ENCODE data around the gene SMYD3.

- TF ChIP-seq, protein P1, sequence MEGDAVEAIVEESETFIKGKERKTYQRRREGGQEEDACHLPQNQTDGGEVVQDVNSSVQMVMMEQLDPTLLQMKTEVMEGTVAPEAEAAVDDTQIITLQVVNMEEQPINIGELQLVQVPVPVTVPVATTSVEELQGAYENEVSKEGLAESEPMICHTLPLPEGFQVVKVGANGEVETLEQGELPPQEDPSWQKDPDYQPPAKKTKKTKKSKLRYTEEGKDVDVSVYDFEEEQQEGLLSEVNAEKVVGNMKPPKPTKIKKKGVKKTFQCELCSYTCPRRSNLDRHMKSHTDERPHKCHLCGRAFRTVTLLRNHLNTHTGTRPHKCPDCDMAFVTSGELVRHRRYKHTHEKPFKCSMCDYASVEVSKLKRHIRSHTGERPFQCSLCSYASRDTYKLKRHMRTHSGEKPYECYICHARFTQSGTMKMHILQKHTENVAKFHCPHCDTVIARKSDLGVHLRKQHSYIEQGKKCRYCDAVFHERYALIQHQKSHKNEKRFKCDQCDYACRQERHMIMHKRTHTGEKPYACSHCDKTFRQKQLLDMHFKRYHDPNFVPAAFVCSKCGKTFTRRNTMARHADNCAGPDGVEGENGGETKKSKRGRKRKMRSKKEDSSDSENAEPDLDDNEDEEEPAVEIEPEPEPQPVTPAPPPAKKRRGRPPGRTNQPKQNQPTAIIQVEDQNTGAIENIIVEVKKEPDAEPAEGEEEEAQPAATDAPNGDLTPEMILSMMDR (IDR thresholded peaks at IDR 0.05; ENCODE audit: extremely low read depth in 1 of 2, insufficient read depth in 1 of 2, low read depth in 1 of 2, low read length in 2 of 2), result no peak
- TF ChIP-seq EZH2 (IDR thresholded peaks at IDR 0.05; ENCODE audit: borderline replicate concordance, low read depth, low read length, severe bottlenecking) (no peak), POLR2A (IDR thresholded peaks at IDR 0.05; ENCODE audit: low read depth, low read length) (no peak), POLR2AphosphoS5 (IDR thresholded peaks at IDR 0.05; ENCODE audit: insufficient read depth, low read depth, low read length) (no peak)
These were observed 505.2 kb downstream of the SMYD3 start for GRCh38 chr1:246001837-246002230.
